GM20431 (cell line): ENCODE results near the gene ANKRD39.

Source experiments
- in situ Hi-C: fragments of 300-500 bp; cut with MseI, MboI; formaldehyde crosslinking; loops from one replicate; pipeline ENCODE4 v1.15.0; 2020; ENCODE audit warnings: low sequenced_read_pairs; ENCODE audit not compliant: unreplicated experiment

The ANKRD39 gene

DNA sequence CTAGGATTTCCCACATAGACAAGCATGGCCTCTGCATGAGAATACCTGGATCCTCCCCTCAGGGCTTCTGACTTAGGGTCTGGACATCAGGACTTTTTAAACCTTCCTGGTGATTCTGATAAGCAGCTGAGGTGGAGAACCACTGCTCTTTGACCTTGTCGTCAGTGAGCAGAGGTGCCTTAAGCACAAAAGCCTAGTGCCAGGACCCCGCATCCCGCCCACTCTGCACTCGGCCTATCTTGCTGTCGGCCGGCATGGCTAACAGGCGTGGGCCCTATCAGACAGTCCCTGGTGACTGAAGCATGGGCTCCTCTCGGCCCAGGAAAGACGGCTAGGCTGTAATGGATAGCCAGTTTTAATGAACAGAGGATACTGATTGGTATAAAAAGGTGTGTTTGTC lies 20.2 kb downstream of the ANKRD39 start:
- in situ Hi-C loops = no loop called here

GRCh38 chr2:96835830-96836229 lies 22.0 kb downstream of the ANKRD39 start:
- in situ Hi-C loops = no loop called here

GRCh38 chr2:96832754-96833507 lies 24.9 kb downstream of the ANKRD39 start:
- in situ Hi-C loops = no loop called here

- in situ Hi-C loops = no loop called here
Observed at GRCh38 chr2:96832408-96832753, 25.4 kb downstream of the ANKRD39 start.

GRCh38 chr2:96831679-96832078 lies 26.1 kb downstream of the ANKRD39 start:
- in situ Hi-C loops = no loop called here

GRCh38 chr2:96830044-96830562 lies 27.7 kb downstream of the ANKRD39 start:
- in situ Hi-C loops = no loop called here

- in situ Hi-C loops = no loop called here
Observed at GRCh38 chr2:96828874-96829273, 28.9 kb downstream of the ANKRD39 start.

DNA sequence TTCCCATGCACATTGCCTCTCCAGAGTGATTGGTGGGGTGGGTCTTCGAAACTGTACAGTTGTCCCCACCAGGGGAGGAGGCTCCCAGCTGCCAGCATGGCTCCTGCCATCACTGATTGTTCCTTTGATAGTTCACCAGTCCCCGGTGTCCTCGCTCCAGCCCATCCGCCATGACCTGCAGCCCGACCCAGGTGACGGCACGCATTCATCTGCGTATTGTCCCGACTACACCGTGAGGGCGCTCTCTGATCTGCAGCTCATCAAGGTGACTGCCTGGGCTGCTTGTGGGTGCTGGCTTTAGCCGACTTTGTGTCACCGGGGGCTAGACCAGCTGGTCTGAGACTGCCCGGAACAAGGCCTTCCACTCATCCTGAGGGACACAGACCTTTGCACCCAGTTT lies 29.4 kb downstream of the ANKRD39 start:
- in situ Hi-C loops = no loop called here

DNA sequence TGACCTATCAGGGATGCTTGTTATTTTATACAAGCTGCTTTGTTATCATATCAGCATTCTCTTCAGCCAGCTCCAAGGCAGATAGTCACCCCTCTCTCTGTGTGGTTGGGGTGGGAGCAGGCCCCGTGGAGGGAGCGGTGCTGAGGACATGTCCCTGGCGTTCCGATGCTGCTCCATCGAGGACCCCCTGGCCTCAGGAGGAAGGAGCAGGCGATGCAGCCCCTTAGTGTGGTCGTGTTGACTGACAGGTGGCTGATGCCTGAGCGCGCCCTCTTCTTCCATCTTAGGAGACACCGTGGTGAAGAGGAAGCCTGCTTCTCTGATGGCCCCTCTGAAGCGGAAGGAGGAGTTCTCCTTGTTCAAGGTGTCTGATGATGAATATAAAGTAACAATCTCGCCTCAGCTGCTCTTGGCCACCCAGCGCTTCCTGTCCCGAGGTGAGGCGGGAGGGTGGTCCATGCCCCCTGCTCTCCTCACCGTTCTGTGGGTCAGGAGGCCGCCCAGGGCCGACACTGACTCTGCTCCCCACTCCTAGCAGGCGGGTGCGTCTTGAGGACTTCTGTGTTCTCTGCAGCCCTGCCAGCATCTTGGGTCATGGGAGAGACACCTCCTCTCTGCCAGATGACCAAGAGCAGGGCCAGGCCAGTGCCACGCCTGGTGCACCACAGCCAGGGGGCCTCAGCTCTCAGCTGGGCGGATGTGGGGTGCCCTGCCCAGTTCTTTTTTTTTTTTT lies 31.1 kb downstream of the ANKRD39 start:
- in situ Hi-C loops = no loop called here

DNA sequence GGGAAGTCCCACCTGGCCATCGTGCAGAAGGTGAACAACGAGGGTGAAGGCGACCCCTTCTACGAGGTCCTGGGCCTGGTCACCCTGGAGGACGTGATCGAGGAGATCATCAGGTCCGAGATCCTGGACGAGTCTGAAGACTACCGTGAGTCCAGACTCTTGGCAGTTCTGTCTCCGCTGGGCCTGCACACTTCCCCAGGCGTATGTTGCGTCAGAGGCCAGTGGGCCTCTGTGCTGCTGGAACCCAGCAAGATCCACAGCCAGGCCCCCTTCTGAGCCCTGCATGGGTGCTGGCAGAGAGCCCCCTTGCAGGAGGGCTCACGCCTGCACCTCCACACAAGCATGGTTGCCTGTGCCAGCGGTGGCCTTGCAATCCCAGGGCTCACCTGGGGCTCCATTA lies 32.8 kb downstream of the ANKRD39 start:
- in situ Hi-C loops = no loop called here

DNA sequence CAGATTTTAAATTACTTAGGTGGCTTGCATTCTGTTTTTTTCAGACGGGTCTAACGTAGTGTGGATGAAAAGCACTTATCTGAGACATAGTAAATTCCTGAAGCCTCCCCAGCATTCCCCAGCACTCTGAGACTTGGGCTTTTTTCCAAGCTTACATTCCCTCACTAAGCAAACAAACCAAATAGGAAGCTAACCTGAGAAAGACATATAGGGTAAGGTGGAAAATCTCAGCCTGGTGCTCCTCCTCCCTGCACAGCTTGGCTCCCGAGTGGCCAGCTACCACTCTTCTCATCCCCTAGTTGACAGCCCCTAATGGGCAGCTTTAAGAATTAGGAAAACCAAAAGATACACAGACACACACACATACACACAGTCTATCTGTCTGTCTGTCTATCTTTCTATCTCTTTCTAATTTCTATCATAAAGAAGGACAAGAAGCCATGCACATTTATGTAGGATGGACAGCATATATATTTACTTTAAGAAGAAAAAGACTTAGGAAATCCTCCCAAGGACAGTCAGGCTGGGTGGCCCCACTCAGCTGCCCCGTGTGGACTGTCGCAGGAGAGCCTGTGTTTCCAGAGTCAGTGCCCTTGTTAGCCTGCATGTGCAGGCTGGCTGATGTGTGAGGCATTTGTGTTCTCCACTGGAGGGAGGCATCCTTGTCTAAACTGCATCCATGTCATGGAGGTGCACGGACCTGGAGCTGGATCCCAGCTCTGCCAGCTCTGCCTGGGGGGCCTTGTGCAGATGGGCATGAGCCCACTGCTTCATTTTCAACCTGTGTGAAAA lies 33.5 kb downstream of the ANKRD39 start:
- in situ Hi-C loops = no loop called here

- in situ Hi-C loops = no loop called here
Observed at GRCh38 chr2:96823198-96823597, 34.6 kb downstream of the ANKRD39 start.

- in situ Hi-C loops = no loop called here
Observed at GRCh38 chr2:96822786-96823185, 35.0 kb downstream of the ANKRD39 start.

GRCh38 chr2:96821113-96821675 lies 36.6 kb downstream of the ANKRD39 start:
- in situ Hi-C loops = no loop called here

GRCh38 chr2:96819876-96820511 lies 37.8 kb downstream of the ANKRD39 start:
- in situ Hi-C loops = no loop called here

DNA sequence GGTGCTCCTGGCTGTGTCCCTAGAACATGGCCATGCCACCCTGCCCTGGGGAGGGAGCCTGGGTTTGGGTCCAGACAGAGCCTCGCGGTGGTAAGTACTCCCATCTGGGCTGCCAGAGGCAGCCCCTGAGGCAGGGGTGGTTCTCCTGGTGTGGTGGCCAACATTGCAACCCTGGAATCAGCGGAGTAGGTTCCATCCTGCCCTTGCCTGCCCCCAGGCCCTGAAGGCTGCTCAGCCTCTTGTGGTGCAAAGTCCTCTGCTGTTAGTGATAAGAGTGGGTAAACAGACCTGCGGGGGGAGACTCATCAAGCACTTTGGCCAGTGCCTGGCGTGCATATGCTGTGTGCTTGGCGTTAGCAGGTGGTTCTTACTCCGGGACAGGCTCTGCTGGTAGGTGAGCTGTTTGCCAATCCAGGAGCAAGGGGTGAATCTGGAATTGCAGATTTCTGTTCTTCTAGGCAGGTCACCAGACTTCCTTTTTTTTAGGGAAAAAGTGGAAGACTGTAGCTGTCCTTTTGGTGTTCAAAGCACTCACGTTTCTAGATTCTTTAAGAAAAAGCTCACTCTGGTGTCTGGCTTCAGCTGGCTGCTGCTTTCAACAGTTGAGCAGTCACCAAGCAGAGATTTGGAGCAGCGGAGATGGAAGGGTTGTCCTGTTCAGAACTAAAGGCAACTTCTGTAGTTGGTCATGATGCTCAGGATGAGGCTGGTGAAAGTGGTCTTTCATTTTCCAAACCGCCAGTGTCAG lies 38.5 kb downstream of the ANKRD39 start:
- in situ Hi-C loops = no loop called here

GRCh38 chr2:96817882-96818281 lies 39.9 kb downstream of the ANKRD39 start:
- in situ Hi-C loops = no loop called here

- in situ Hi-C loops = no loop called here
Observed at GRCh38 chr2:96816836-96817702, 40.7 kb downstream of the ANKRD39 start.
